Adrenal gland (tissue), 5 donors: ENCODE results near the gene TGIF1.

ENCODE experiments used
- POLR2A ChIP-seq, 2 donors: fragments of 450-650 bp; IDR thresholded peaks; one replicate each; pipeline ENCODE4 v1.6.1; 2017; ENCODE audit warnings: antibody characterized with exemption in 2 of 2, mild to moderate bottlenecking in 2 of 2, moderate library complexity in 1 of 2
- TF ChIP-seq, protein P1 (sequence below), 6 experiments: fragments of 450-650 bp in 4 of 6; fragments of 200-600 bp in 2 of 6; sonication (generic) in 1 of 6; IDR thresholded peaks; 1 replicate in 5 of 6; 2 replicates in 1 of 6; pipeline versions ENCODE4 v1.5.1 to v1.8.0; 2016 to 2021; ENCODE audit warnings: antibody characterized with exemption in 6 of 6, mild to moderate bottlenecking in 2 of 6, moderate library complexity in 1 of 6
- donor health status: DM: no; HTN: no; CAD: no.

DNA sequence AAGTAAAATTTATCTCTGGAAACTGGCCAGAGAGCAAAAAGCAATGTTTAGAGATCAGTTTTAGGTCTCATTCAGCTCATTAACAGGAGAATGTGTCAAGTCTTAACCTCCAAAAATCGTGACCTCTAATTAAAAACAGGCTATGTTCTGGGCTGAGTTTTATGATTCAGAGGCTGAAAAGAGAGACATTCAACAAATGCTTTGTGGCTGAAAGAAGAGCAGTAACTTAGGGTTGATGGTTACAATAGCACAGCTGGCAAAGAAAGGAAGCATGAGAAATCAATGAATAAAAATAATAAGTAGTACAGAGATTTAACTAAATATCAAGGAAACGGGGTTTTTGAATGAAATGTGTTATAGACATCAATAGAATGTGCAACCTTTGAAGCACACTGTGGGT lies 13.1 kb downstream of the TGIF1 start:
- no peak for TF ChIP-seq POLR2A (IDR thresholded peaks at IDR 0.05)
- TF ChIP-seq, protein P1, sequence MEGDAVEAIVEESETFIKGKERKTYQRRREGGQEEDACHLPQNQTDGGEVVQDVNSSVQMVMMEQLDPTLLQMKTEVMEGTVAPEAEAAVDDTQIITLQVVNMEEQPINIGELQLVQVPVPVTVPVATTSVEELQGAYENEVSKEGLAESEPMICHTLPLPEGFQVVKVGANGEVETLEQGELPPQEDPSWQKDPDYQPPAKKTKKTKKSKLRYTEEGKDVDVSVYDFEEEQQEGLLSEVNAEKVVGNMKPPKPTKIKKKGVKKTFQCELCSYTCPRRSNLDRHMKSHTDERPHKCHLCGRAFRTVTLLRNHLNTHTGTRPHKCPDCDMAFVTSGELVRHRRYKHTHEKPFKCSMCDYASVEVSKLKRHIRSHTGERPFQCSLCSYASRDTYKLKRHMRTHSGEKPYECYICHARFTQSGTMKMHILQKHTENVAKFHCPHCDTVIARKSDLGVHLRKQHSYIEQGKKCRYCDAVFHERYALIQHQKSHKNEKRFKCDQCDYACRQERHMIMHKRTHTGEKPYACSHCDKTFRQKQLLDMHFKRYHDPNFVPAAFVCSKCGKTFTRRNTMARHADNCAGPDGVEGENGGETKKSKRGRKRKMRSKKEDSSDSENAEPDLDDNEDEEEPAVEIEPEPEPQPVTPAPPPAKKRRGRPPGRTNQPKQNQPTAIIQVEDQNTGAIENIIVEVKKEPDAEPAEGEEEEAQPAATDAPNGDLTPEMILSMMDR (IDR thresholded peaks at IDR 0.05): no peak
